ENCODE measurements around the gene NME7.

The NME7 gene

GRCh38 chr1:169367096-169367685, 406 bp downstream of the NME7 start:
- TF ChIP-seq CTCF (IDR thresholded peaks at IDR 0.05; ENCODE audit: unreplicated experiment in 3 of 3): no peak
- no peak overlapping the region for H3K27ac Mint-ChIP-seq
- peaks cover 11% of the 10 kb centered on the region for H3K36me3 Mint-ChIP-seq (ENCODE audit: low read depth)
- H3K9me3 Mint-ChIP-seq: no peaks in the 10 kb centered on the region
- no peaks in the 10 kb centered on the region for H3K27me3 Mint-ChIP-seq (ENCODE audit: low read depth)
- H3K4me1 Mint-ChIP-seq: no peaks in the 10 kb centered on the region
- no peak overlapping the region for H3K4me3 Mint-ChIP-seq

GRCh38 chr1:169364948-169365347, 2.6 kb downstream of the NME7 start:
- peaks cover 2% of the 10 kb centered on the region for H3K36me3 Mint-ChIP-seq (ENCODE audit: low read depth)
- no peaks in the 10 kb centered on the region for H3K27me3 Mint-ChIP-seq (ENCODE audit: low read depth)
- no peaks in the 10 kb centered on the region for H3K4me1 Mint-ChIP-seq
- no peak overlapping the region for H3K27ac Mint-ChIP-seq
- H3K4me3 Mint-ChIP-seq: no peak overlapping the region
- H3K9me3 Mint-ChIP-seq: no peaks in the 10 kb centered on the region
- TF ChIP-seq CTCF (IDR thresholded peaks at IDR 0.05; ENCODE audit: unreplicated experiment in 3 of 3): no peak

GRCh38 chr1:169363046-169363730, 4.4 kb downstream of the NME7 start:
- no peaks in the 10 kb centered on the region for H3K4me1 Mint-ChIP-seq
- TF ChIP-seq CTCF (IDR thresholded peaks at IDR 0.05; ENCODE audit: unreplicated experiment in 3 of 3): no peak
- H3K27ac Mint-ChIP-seq: no peak overlapping the region

GRCh38 chr1:169361281-169361680, 6.3 kb downstream of the NME7 start:
- Mint-ChIP-seq H3K9me3 (no peaks in the 10 kb centered on the region), H3K4me1 (no peaks in the 10 kb centered on the region), H3K27ac (no peak overlapping the region), H3K4me3 (no peak overlapping the region), H3K36me3 (ENCODE audit: low read depth) (no peaks in the 10 kb centered on the region), H3K27me3 (ENCODE audit: low read depth) (no peaks in the 10 kb centered on the region)
- TF ChIP-seq CTCF (IDR thresholded peaks at IDR 0.05; ENCODE audit: unreplicated experiment in 3 of 3): no peak

More at GRCh38 chr1:169363046-169363730, 4.4 kb downstream of the NME7 start:
- H3K27me3 Mint-ChIP-seq (ENCODE audit: low read depth): no peaks in the 10 kb centered on the region
- no peaks in the 10 kb centered on the region for H3K9me3 Mint-ChIP-seq
- H3K36me3 Mint-ChIP-seq (ENCODE audit: low read depth): no peaks in the 10 kb centered on the region
- H3K4me3 Mint-ChIP-seq: no peak overlapping the region

- H3K4me1 Mint-ChIP-seq: no peaks in the 10 kb centered on the region
- no peak overlapping the region for H3K27ac Mint-ChIP-seq
- no peak overlapping the region for H3K4me3 Mint-ChIP-seq
- TF ChIP-seq CTCF (IDR thresholded peaks at IDR 0.05; ENCODE audit: unreplicated experiment in 3 of 3): no peak
- no peaks in the 10 kb centered on the region for H3K9me3 Mint-ChIP-seq
- peaks cover 1% of the 10 kb centered on the region for H3K36me3 Mint-ChIP-seq (ENCODE audit: low read depth)
- no peaks in the 10 kb centered on the region for H3K27me3 Mint-ChIP-seq (ENCODE audit: low read depth)
These were observed 7.2 kb downstream of the NME7 start for GRCh38 chr1:169360415-169360814.
